NK-92 treated with Interleukin-12 subunit alpha and Interleukin-12 subunit beta, amount 100 ng/mL, for 24 hours (cell line): Measurements from ENCODE around the gene SATL1.
"Not testable (repeated sequence)": the region's sequence is repeated elsewhere in the genome, so short reads cannot be mapped to it uniquely, and the experiment has no call there.

Experiments
- DNase-seq: peaks from one replicate; lab custom pipeline; 2025; lab: John Stamatoyannopoulos, UW

The SATL1 gene

GRCh38 chrX:85243761-85244449 is at the start of gene SATL1, which contains the start of gene ZNF711:
Gene SATL1, minus strand, starts transcription at chrX:85243779. Its CDS starts 134,811 bp downstream, at chrX:85108968.
Gene ZNF711, plus strand, starts transcription at chrX:85243991. Its CDS starts 3,582 bp downstream, at chrX:85247573.
- no peak for DNase-seq

- DNase-seq = no peak
These were observed 45.6 kb upstream of the SATL1 start for GRCh38 chrX:85288992-85289723.

DNA sequence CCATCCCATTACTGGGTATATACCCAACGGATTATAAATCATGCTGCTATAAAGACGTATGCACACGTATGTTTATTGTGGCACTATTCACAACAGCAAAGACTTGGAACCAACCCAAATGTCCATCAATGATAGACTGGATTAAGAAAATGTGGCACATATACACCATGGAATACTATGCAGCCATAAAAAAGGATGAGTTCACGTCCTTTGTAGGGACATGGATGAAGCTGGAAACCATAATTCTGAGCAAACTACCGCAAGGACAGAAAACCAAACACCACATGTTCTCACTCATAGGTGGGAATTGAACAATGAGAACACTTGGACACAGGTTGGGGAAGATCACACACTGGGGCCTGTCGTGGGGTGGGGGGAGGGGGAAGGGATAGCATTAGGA is 41.7 kb upstream of the SATL1 start:
- DNase-seq = not testable (repeated sequence)

DNA sequence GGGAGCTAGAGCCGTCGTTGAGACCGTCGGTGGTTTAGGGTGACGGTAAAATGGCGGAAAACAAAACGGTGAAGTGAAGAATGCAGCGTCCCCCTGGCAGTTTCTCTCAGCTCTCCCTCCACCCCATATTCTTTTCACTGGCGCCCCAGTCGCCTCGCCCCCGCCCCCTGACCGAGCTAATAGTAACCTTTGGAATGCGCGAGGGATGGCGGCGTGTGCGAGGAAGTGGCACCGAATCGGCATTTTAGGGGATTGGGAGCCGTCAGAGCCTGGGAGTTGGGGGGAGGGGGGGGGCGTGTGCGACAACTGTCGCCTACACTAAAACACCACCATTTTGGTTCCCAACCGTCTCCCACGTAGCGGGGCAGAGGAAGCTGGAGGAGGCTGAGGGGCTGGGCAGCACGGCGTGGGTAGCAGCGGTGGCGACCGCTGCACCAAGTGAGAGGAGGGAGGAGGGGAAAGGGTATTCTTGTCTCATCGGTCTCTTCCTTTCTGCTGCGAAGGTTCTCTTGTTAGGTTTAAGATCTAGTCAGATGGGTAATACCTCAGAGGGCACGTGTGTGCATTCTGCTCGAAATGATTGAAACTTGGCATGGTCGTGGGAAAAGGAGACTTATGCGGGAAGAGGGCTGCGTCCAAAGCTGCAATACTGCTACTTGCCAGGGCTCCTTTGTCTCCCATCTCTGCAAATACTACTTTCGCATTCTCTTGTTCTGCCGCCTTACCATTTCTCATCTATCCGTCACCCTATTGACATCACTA is 1.1 kb upstream of the SATL1 start:
- DNase-seq = no peak

GRCh38 chrX:85243155-85243554 is 424 bp downstream of the SATL1 start:
- DNase-seq = no peak

DNA sequence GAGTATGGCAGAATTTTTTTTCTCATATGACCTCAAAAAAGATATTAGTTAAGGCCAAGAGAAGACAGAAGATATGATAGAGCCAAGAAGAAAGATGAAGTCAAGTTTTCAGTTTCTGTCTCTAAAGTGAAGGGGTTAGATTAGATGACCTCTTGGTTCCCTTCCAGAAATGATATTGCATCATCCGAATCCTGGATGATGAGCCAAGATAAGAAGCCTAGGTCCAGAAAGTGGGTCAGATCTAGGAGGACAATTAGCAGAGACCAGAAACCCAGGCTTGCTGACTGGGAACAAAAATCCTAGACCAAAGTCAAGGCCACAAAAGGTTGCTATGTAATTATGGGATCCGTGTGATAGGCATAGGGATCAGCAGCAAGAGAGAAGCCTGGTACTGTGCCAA is 20.2 kb downstream of the SATL1 start:
- DNase-seq = no peak

DNA sequence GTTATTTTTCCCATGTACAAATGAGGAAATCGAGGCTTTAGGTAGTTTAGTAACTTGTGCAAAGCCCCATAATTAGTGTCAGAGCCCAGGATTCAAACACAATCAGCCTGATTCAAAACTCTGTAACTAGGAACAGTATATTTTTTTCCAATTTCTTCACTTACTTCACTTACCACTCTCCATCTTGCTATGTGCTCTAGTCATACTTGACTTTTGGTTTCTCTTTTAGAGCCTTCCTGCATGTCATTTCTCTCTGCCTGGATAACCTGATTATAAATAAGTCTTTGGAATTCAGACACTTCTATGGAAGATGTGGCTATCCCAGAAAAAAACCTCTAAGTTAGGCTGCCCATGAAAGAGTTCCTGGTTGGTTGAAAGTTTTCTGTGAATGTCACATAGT is 22.2 kb downstream of the SATL1 start:
- no peak for DNase-seq

- DNase-seq = no peak
These were observed 27.6 kb downstream of the SATL1 start for GRCh38 chrX:85215946-85216345.

GRCh38 chrX:85213792-85214530 is 29.6 kb downstream of the SATL1 start:
- no peak for DNase-seq

DNA sequence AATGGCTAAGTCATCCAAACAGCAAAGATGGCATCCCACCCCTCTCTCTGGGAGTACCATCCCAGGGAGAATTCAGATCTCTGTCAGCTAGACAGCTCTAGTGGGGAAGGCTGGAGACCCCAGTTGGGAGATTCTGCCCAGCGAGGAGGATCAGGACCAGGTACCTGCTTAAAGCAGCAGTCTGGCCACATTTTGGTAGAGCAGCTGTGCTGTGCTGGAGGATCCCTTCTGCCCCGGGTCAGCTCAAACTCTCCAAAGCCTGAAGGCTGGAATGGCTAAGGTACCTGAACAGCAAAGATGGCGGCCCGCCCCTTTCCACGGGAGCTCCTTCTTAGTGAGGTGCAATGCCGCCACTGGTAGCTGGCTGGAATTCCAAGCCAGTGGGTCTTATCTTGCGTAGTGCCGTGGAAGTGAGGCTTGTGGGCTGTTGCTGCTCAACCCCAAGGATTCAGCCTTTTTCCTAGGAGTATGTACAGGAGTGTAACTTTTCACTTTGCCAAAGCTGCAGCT is 40.1 kb downstream of the SATL1 start:
- DNase-seq = no peak

DNA sequence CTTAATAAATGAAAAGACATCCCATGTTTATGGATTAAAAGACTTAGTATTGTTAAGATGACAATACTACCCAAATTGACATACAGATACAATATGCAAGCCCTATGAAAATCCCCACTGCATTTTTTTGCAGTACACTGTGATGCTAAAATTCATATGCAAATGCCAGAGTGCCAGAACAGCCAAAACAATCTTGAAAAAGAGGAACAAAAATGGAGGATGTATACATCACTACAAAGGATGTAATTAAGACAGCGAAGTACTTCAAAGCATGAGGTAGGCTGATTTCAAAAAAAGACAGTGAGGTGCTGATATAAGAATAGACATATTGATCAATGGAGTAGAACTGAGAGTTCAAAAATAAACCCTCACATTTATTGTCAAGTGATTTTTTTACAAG is 47.3 kb downstream of the SATL1 start:
- DNase-seq = no peak

- no peak for DNase-seq
These were observed 83.9 kb downstream of the SATL1 start for GRCh38 chrX:85159644-85160043.

GRCh38 chrX:85140964-85141363 is 102.6 kb downstream of the SATL1 start:
- DNase-seq = no peak

DNA sequence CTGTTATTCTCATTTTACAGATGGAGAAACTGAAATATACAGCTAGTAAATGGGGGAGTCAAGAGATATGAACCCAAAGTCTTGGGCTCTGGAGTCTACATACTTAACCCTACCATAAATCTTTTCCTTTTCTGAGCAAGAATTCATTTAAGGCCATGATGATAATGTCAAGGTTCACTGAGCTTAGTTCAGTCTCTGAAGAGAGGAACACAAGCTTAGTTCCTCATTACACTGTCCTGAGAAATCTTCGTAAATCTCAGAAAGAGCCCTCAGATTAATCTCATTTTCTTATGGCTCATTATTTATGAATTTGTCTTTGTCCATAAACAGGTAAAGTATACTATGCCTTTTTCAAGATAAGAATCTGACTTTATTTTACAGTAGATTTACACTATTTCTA is 104.2 kb downstream of the SATL1 start:
- DNase-seq = no peak

DNA sequence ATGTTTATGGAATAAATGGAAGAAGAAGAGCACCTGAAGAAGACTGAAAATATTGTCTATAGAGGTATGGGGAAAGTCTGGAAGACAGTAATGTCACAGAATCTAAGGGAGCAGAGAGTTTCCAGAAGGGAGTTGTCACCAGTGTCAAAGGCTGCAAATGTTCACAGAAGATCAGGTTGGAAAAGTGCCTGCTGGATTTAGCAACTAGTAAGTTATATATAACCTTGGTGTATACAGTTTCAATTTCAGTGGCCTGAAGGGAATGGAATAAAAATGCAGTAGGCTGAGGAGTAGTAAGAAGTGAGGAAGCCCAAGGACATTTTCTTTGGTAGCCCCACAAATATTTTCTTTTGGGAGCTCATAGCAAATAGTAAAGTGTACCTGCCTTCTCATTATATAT is 107.2 kb downstream of the SATL1 start:
- no peak for DNase-seq

GRCh38 chrX:85115252-85115651 is 128.3 kb downstream of the SATL1 start:
- no peak for DNase-seq

GRCh38 chrX:85114776-85115175 is 128.8 kb downstream of the SATL1 start:
- DNase-seq = no peak

DNA sequence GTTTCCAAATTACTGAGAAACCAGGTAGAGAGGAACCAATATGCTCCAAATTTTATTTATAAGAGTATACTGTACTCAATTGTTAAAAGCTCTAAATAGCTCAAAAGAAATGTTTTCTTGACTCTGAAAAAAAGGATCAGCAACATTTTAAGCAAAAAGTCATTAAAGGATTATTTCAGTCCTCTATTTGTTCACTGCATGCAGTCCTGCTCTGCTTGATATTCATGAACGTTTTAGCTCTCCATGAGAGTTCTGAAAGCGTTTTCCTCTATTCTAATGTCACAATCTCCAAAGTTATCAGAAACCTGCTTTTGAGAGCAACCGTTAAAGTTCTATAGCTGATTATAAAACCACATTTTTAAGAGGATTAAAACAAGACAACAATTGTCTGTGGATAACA is 129.4 kb downstream of the SATL1 start:
- DNase-seq = no peak

DNA sequence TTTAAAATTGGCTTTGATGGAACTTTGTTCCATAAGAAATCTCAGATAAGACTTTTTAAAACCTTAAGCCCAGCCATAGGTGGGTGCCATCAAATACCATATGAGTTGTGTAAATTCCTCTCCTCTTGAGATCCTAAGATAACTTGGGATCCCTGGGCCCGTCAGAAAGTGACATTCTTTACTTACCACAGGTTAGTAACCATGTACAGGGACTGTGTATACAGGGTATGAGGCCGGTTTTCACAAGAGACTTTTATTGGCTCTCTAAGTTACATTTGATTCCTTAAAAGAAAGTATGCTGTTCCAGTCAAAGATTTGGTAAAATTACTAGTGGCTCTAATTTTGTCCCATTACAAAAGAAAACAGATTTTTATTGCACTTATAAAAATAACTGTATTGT is 129.8 kb downstream of the SATL1 start:
- DNase-seq = no peak

DNA sequence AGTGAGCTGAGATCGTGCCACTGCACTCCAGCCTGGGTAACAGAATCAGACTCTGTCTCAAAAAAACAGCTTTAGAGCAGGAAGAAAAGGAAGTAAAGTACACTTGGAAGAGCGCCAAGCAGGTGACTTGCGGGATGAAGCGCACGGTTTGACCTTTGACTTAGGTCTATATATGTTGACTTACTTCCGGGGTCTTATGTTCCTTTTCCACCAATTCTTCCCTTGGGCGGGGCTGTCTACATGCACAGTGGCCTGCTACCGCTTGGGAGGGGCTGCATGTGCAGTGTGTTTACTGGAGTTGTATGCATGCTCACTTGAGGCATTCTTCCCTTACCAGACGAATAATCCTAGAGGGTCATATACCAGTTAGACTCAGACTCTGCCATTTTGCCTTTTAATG is 131.3 kb downstream of the SATL1 start:
- no peak for DNase-seq

DNA sequence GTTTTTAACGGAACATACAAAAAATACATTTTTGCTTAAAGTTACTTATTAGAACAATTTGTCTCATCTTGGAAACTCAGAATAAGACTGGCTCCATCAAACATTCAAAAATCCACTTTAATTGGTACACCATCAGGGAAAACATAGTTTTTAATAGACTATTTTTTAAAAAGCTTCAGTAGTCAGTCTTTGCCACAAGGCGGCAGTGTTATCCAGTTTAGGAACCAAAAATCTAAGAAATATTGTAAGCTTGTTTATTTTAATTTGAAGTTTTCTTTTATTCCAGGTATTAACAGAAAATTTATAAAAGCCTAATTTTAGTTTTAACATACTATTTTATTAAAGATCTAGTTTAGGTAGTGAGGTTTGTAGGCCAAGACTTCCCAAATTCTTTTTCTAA is 132.2 kb downstream of the SATL1 start:
- DNase-seq = no peak

- DNase-seq = no peak
These were observed 134.3 kb downstream of the SATL1 start for GRCh38 chrX:85109235-85109634.
